ENCODE data around the gene GABRA5.

Gene GABRA5

DNA sequence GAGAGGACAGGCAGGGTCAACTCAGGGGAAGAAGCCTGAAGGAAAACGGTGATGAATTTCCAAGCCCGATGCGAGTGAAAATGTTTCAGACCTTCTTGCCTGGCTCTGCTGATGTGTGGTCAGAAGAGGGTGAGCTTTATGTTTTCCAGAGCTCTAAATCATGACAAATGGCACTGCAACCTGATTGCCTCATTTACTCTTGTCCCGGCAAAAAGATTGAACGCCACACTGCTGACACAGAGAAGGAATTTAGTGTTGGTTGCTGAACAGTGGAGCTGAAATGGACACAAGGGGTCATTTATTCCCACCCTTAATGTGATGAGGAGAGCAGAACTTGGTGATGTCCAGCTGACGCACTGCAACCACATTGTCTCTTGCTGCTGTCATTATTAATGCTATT lies 68.0 kb downstream of the GABRA5 start:
- no peaks in the 10 kb centered on the region for H3K9me3 Mint-ChIP-seq (ENCODE audit: low read depth)
- no peaks in the 10 kb centered on the region for H3K36me3 Mint-ChIP-seq

DNA sequence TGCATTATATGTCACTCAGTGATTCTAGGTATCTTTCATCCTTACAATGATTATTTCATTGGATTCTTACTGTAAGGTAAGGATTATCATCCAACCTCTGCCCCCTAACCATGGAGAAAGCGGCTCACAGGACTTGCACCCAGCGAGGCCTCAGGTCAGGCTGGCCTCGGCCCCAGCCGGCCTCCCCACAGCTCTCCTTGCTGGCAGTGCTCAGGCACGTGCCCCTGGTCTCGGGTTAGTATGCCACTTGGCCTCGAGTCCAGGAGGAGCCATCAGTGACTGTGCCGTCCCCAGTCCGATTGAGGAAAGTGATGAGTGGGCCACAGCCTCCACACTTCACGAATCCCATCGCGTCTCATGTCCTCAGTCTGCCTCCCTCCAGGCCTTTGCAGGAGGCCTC lies 68.5 kb downstream of the GABRA5 start:
- Mint-ChIP-seq H3K4me3 (no peak overlapping the region), H3K9me3 (ENCODE audit: low read depth) (no peaks in the 10 kb centered on the region), H3K27me3 (peaks cover 1% of the 10 kb centered on the region), H3K27ac (no peak overlapping the region), H3K4me1 (ENCODE audit: low read depth) (no peaks in the 10 kb centered on the region), H3K36me3 (no peaks in the 10 kb centered on the region)

More for the DNA sequence above, 68.0 kb downstream of the GABRA5 start:
- Mint-ChIP-seq H3K27me3 (peaks cover 3% of the 10 kb centered on the region), H3K27ac (no peak overlapping the region), H3K4me1 (ENCODE audit: low read depth) (no peaks in the 10 kb centered on the region), H3K4me3 (no peak overlapping the region)

GRCh38 chr15:26936502-26936901 lies 69.6 kb downstream of the GABRA5 start:
- no peaks in the 10 kb centered on the region for H3K4me1 Mint-ChIP-seq (ENCODE audit: low read depth)
- H3K27me3 Mint-ChIP-seq, result no peaks in the 10 kb centered on the region
- H3K4me3 Mint-ChIP-seq, result no peak overlapping the region
- H3K9me3 Mint-ChIP-seq (ENCODE audit: low read depth), result no peaks in the 10 kb centered on the region
- H3K27ac Mint-ChIP-seq, result no peak overlapping the region
- no peaks in the 10 kb centered on the region for H3K36me3 Mint-ChIP-seq

DNA sequence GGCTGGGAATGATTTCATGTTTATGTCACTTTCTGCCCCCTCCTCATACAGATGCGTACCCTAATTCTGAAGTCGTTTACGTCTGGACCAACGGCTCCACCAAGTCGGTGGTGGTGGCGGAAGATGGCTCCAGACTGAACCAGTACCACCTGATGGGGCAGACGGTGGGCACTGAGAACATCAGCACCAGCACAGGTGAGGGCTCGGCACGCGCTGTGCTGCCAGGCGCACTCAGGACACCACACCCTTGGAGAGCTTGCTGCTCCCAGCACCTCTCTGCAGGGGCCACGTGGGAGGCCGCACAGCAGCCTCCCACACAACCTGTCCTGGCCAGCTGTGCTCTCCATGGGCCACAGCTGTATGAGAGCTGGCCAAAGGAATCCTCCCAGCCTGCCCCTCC lies 70.3 kb downstream of the GABRA5 start:
- H3K4me3 Mint-ChIP-seq, result no peak overlapping the region

GRCh38 chr15:26939398-26939797 lies 72.5 kb downstream of the GABRA5 start:
- Mint-ChIP-seq H3K27me3 (no peaks in the 10 kb centered on the region), H3K27ac (no peak overlapping the region), H3K4me3 (no peak overlapping the region), H3K36me3 (no peaks in the 10 kb centered on the region), H3K9me3 (ENCODE audit: low read depth) (no peaks in the 10 kb centered on the region), H3K4me1 (ENCODE audit: low read depth) (no peaks in the 10 kb centered on the region)

More for the DNA sequence above, 70.3 kb downstream of the GABRA5 start:
- Mint-ChIP-seq H3K4me1 (ENCODE audit: low read depth) (no peaks in the 10 kb centered on the region), H3K36me3 (no peaks in the 10 kb centered on the region), H3K9me3 (ENCODE audit: low read depth) (no peaks in the 10 kb centered on the region), H3K27me3 (no peaks in the 10 kb centered on the region), H3K27ac (no peak overlapping the region)

GRCh38 chr15:26941489-26941888 lies 74.6 kb downstream of the GABRA5 start:
- H3K27ac Mint-ChIP-seq, result no peak overlapping the region
- no peak overlapping the region for H3K4me3 Mint-ChIP-seq
- no peaks in the 10 kb centered on the region for H3K4me1 Mint-ChIP-seq (ENCODE audit: low read depth)
- H3K27me3 Mint-ChIP-seq, result no peaks in the 10 kb centered on the region
- no peaks in the 10 kb centered on the region for H3K9me3 Mint-ChIP-seq (ENCODE audit: low read depth)
- no peaks in the 10 kb centered on the region for H3K36me3 Mint-ChIP-seq

GRCh38 chr15:26943866-26944265 lies 77.0 kb downstream of the GABRA5 start:
- Mint-ChIP-seq H3K4me1 (ENCODE audit: low read depth) (no peaks in the 10 kb centered on the region), H3K4me3 (no peak overlapping the region), H3K36me3 (no peaks in the 10 kb centered on the region), H3K27ac (no peak overlapping the region), H3K27me3 (no peaks in the 10 kb centered on the region), H3K9me3 (ENCODE audit: low read depth) (no peaks in the 10 kb centered on the region)

GRCh38 chr15:26945046-26945445 lies 78.2 kb downstream of the GABRA5 start:
- Mint-ChIP-seq H3K27me3 (no peaks in the 10 kb centered on the region), H3K9me3 (ENCODE audit: low read depth) (no peaks in the 10 kb centered on the region), H3K4me1 (ENCODE audit: low read depth) (no peaks in the 10 kb centered on the region), H3K36me3 (no peaks in the 10 kb centered on the region), H3K27ac (no peak overlapping the region), H3K4me3 (no peak overlapping the region)

GRCh38 chr15:26950001-26950400 lies 83.1 kb downstream of the GABRA5 start:
- no peaks in the 10 kb centered on the region for H3K27me3 Mint-ChIP-seq
- H3K4me1 Mint-ChIP-seq (ENCODE audit: low read depth), result no peaks in the 10 kb centered on the region
- H3K36me3 Mint-ChIP-seq, result no peaks in the 10 kb centered on the region
- no peak overlapping the region for H3K4me3 Mint-ChIP-seq
- no peak overlapping the region for H3K27ac Mint-ChIP-seq
- peaks cover 12% of the 10 kb centered on the region for H3K9me3 Mint-ChIP-seq (ENCODE audit: low read depth)

DNA sequence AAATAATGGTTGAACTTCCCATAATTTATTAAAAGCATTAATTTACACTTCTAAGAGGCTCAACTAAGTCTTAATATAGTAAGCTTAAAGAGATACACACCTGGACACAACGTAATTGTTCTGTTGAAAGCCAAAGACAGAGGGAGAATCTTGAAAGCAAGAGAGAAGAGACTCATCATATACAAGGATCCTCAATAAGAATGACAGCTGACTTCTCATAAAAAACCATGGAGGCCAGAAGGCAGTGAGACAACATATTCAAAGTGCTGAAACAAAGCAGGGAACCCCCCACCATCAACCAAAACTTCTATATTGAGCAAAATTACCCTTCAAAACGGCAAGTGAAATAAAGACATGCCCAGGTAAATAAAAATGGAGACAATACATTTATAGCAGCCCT lies 87.5 kb downstream of the GABRA5 start:
- no peaks in the 10 kb centered on the region for H3K36me3 Mint-ChIP-seq
- no peak overlapping the region for H3K27ac Mint-ChIP-seq

DNA sequence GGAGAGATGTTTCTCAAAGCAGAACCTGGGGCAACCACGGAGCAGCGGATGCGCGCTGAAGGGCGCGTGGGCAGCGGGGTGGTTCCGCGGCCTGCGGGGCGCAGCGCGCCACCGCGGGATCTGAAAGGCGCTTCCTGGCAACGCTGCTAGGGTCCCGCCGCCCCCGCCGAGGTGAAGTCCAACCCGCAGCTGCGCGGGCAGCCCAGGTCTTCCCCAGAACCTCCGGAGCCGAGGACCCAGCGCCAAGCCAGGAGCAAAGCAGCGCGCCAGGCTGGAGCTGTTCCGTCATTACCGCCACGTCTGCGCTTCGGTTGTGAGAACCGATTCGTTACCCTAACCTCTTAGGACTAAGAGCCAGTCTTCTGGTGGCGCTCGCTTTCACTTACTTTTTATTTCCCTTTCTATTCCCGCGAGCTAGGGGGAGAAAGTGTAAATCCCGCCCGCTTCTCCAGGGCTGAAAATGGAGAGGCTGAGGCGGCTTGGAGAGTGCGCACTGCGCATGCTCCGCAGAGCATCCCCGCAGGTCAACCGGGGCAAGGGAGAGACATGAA lies 100.9 kb downstream of the GABRA5 start:
- peaks cover 20% of the 10 kb centered on the region for H3K27me3 Mint-ChIP-seq
- H3K27ac Mint-ChIP-seq, result no peak overlapping the region
- H3K36me3 Mint-ChIP-seq, result no peaks in the 10 kb centered on the region
- no peak overlapping the region for H3K4me3 Mint-ChIP-seq
- peaks cover 2% of the 10 kb centered on the region for H3K4me1 Mint-ChIP-seq (ENCODE audit: low read depth)
- no peaks in the 10 kb centered on the region for H3K9me3 Mint-ChIP-seq (ENCODE audit: low read depth)

More for the DNA sequence above, 87.5 kb downstream of the GABRA5 start:
- no peaks in the 10 kb centered on the region for H3K4me1 Mint-ChIP-seq (ENCODE audit: low read depth)
- H3K4me3 Mint-ChIP-seq, result no peak overlapping the region
- H3K27me3 Mint-ChIP-seq, result peaks cover 3% of the 10 kb centered on the region
- peaks cover 12% of the 10 kb centered on the region for H3K9me3 Mint-ChIP-seq (ENCODE audit: low read depth)

DNA sequence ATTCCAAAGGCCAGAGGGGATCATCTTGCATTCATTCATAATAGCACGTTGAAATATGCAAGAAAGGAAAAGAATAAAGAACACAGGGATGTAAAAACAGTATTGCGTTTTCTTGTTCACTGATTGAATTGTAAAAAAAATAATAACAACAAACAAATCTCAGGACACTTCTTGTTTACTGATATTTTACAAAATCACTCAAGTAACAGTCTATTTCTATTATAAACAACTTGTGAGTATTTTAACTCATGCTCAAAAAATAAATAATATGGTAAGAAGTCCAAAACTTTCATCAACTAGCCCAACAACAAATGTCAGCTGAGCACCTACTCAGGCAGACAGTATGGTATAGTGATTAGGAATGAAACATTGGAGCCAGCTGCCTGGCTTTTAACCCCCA lies 101.9 kb downstream of the GABRA5 start:
- H3K4me1 Mint-ChIP-seq (ENCODE audit: low read depth), result peaks cover 2% of the 10 kb centered on the region
- no peak overlapping the region for H3K27ac Mint-ChIP-seq
- H3K27me3 Mint-ChIP-seq, result peaks cover 20% of the 10 kb centered on the region
- no peak overlapping the region for H3K4me3 Mint-ChIP-seq
- H3K36me3 Mint-ChIP-seq, result no peaks in the 10 kb centered on the region
- H3K9me3 Mint-ChIP-seq (ENCODE audit: low read depth), result no peaks in the 10 kb centered on the region

GRCh38 chr15:26970712-26971210 lies 103.9 kb downstream of the GABRA5 start, which contains the start of gene GABRG3:
TSS of gene GABRG3 (plus strand) at chr15:26971181.
- H3K9me3 Mint-ChIP-seq (ENCODE audit: low read depth), result no peaks in the 10 kb centered on the region
- no peak within 1 kb of the TSS for H3K4me3 Mint-ChIP-seq
- no peak within 1 kb of the TSS for H3K27ac Mint-ChIP-seq
- H3K27me3 Mint-ChIP-seq, result peaks cover 20% of the 10 kb centered on the region
- H3K4me1 Mint-ChIP-seq (ENCODE audit: low read depth), result peaks cover 2% of the 10 kb centered on the region
- no peaks in the 10 kb centered on the region for H3K36me3 Mint-ChIP-seq

GRCh38 chr15:26971271-26972018 lies 104.6 kb downstream of the GABRA5 start:
- no peaks in the 10 kb centered on the region for H3K9me3 Mint-ChIP-seq (ENCODE audit: low read depth)
- H3K27ac Mint-ChIP-seq, result no peak overlapping the region
- H3K4me3 Mint-ChIP-seq, result no peak overlapping the region
- peaks cover 20% of the 10 kb centered on the region for H3K27me3 Mint-ChIP-seq
- peaks cover 2% of the 10 kb centered on the region for H3K4me1 Mint-ChIP-seq (ENCODE audit: low read depth)
- no peaks in the 10 kb centered on the region for H3K36me3 Mint-ChIP-seq

DNA sequence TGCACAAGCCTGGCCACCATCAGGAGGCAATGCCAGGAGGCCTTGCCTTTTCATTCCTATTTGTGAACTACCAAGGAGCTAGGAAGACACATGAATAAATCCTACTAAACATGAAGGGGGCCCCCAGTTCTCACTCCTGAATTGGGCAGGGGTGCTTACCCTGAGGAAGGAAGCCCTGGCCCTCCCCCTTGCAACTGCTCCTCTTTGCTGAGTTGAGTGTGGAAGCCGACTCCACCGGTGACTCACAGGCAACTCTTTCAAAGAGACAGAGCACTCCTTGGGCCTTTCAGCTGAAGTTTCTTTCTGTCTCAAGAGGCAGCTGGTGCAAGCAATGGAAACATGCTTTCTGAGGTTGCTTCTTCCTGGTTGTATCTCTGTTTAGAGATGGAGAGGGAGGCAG lies 105.8 kb downstream of the GABRA5 start:
- H3K4me3 Mint-ChIP-seq, result no peak overlapping the region
- no peaks in the 10 kb centered on the region for H3K4me1 Mint-ChIP-seq (ENCODE audit: low read depth)
- H3K36me3 Mint-ChIP-seq, result no peaks in the 10 kb centered on the region

More for the DNA sequence above, 105.8 kb downstream of the GABRA5 start:
- no peaks in the 10 kb centered on the region for H3K9me3 Mint-ChIP-seq (ENCODE audit: low read depth)
- no peak overlapping the region for H3K27ac Mint-ChIP-seq
- peaks cover 19% of the 10 kb centered on the region for H3K27me3 Mint-ChIP-seq

Data from activated naive CD8-positive, alpha-beta T cell (primary cell).